ES-I3 (cell line): ENCODE measurements around the gene HOXB3.

Experiments used
- H3K36me3 ChIP-seq: 2 replicates; pipeline ENCODE4 v1.6.1; 2013; ENCODE audit warnings: mild to moderate bottlenecking, low read length, control low read depth, moderate library complexity; ENCODE audit not compliant: insufficient read depth
- H3K4me1 ChIP-seq: 2 replicates; pipeline ENCODE4 v1.6.1; 2013; ENCODE audit warnings: mild to moderate bottlenecking, control low read depth, low read length; ENCODE audit not compliant: insufficient read depth
- H3K9ac ChIP-seq: 2 replicates; pipeline ENCODE4 v1.6.1; 2013; ENCODE audit warnings: low read depth, mild to moderate bottlenecking, low read length, moderate library complexity
- H3K9me3 ChIP-seq: 2 replicates; pipeline ENCODE4 v1.6.1; 2013; ENCODE audit warnings: mild to moderate bottlenecking, low read length, moderate library complexity; ENCODE audit not compliant: control insufficient read depth, insufficient read depth

HOXB3 gene

DNA sequence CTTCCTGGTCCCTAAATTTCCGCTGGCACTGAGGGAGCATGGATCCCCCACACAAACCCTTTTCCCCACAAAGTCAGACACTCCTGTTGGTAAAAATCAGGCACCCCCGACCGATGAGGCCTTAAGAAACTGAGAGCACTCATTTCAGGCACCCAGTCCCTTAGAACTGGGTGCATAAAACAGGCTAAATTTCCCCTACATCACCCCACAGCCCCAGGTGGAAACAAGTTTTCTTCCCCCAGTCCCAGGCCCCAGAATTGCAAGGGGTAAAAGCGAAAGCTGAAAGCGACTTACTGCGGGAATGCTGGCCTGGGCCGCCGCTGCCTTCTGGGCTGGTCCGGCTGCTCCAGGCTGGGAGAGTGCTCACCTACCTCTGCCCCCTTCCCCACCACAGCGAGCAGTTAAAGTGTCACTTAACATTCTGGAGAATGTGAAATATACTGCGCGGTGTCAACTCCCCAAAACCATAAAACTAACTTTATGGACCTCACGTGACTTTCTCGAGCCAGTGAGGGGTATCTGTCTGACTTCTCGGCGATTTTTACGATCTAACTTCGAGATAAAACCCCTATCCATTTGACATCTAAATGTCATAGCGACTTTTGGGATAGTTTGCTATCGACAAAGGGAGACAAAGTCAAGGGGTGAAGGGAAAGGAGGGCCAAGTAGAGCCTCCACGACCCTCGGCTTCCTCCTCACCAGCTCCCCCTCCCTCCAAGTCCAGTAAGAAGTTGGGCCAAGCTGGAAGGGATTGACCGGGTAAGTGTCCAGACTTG is at the start of gene HOXB3:
Gene HOXB3, minus strand, starts transcription at position 411 of the 776 bp plus-strand sequence. CDS start 37,767 bp downstream, outside the sequence.
- Histone ChIP-seq H3K4me1 (peaks cover 18% of the 10 kb centered on the region), H3K9me3 (no peaks in the 10 kb centered on the region), H3K36me3 (no peaks in the 10 kb centered on the region), H3K9ac (no peak within 1 kb of the TSS)

DNA sequence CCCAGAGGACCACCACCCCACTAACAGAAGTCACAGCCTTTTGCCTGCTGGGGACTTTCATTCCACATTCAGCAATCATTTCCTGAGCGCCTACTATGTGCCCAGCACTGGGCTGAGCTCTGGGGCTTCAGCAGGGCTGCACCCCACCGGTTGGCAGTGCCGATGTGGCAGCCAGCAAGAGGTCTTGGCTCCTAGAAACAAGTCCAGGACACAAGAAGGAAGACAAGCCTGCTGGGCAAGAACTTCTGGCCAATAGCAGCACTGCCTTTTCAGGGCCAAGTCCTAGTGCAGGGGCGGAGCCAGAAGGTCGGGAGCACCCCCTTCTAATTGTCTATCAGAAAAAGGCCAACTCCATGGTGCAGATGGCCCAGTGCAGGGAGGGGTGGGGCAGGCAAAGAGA is 49.1 kb upstream of the HOXB3 start:
- no peaks in the 10 kb centered on the region for H3K36me3 ChIP-seq
- no peaks in the 10 kb centered on the region for H3K4me1 ChIP-seq
- no peak overlapping the region for H3K9ac ChIP-seq
- no peaks in the 10 kb centered on the region for H3K9me3 ChIP-seq

DNA sequence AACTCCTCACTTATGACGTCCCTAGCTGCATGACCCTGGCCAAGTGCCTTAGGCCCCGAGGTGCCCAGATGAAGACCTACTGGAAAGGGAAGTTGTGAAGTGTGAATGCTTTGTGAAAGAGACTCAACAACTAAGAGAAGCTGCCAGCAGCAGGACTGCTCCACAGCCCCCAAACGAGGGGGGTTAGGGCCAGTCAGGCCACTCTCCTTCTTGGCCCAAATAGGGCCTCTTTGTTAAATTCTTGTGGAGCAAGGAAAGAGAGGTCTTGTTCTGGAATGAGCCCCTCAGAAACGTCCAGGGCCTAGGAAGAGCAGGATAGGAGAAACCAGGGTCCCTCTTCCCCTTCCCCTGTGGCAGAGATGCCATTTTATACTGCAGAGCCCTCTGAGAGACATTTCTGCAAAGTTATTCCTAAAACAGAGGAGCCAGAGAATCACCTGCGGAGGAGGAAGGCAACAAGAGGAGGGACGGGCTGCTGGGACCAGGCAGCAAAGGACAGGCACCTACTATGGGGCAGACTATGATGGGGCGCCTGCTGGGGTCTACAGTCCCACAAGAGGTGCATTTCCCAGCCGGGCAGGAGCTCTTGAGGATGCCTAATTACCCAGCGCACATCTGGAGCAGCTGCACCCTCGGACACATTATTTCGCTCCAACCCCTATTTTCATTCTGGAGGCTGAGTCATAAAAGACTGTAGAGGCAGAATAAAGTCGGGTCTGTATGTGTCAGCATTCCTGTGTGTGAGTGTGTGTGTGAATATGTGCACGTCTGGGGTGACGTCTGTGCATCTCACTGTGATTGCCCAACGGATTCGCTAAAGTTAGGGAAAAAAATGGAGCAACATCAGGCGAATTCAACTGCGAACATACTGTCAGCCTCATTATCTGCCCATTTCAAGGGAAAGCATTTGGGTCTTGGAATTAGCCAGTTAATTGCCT is 47.6 kb upstream of the HOXB3 start:
- H3K4me1 ChIP-seq: 0 out of 2 replicates have a peak, but pooled peaks cover under 1% of the 10 kb centered on the region
- no peaks in the 10 kb centered on the region for H3K9me3 ChIP-seq
- no peaks in the 10 kb centered on the region for H3K36me3 ChIP-seq
- no peak overlapping the region for H3K9ac ChIP-seq

DNA sequence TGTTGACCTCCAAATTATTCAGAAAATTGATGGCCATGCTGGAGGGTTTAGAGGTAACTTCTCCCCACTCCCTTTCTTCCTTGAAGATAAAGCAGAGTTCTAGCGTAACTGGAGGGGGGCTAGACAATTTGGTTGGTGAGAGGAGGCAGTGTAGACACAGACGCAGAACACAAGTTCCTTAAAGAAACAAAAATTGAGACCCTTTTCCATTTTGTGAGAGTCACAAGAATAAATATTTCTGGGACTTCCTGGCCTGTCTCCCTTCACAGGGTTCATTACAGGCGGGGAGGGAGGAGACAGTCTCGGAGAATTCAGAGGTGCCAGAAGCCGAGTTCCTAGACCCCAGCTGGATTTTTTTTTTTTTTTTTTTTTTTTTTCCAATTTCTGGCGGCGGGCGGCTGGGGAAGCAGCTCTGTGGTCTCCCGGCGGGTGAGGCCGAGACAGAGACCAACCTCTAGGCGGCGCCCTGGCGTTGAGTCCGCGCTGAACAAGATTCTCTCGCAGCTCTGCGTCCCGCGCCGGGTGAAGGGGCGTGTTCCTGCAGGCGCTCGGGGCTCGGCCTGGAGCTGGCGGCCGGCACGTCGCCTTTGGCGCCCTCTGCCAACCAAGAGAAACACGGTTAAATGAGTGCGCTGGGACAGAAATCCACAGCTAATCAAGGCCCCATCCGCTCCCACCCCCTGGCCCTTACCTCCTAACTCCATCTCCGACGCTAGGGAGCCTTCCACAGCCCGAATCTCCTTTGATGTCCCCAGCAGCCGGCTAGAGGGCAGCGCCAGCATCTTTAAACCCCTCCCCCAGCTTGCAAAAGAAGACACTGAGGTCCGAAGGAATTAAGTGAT is 46.4 kb upstream of the HOXB3 start:
- Histone ChIP-seq H3K4me1 (0 out of 2 replicates have a peak, but pooled peaks cover 6% of the 10 kb centered on the region), H3K36me3 (no peaks in the 10 kb centered on the region), H3K9ac (no peak overlapping the region), H3K9me3 (no peaks in the 10 kb centered on the region)

DNA sequence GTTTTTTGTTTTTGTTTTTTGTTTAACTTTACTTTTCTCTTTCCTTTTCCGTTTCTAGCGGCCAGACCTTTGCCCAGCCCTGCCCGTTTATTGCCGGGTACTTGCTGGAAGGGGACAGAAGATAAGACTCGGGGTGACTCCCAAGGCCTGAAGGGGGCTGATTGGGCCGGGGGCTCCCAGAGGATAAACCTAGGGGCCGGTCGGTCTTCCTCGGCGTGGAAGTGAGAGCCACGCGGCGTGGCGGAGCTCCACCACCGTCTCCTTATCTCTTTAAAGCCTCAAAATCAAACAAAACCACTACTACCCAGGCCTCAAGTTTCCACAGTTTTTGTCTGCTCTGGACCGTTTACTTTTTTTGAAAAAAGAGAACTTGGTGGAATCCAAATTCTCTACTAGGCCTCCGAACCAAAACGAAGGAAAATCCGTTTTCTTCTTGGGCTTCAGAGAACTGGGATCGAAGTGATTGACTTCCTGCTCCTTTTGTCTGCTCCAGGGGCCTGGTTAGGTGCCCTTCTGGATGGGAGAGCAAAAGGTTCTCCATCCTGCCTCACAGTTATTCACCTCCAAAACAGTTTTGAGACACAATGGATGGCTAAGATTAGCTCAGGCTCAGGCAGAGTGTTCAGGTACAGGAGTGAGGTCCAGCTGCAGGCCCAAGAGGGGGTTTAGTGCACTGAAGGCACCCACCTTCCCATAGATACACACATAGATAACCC is 44.6 kb upstream of the HOXB3 start:
- Histone ChIP-seq H3K9me3 (no peaks in the 10 kb centered on the region), H3K9ac (no peak overlapping the region), H3K36me3 (no peaks in the 10 kb centered on the region), H3K4me1 (0 out of 2 replicates have a peak, but pooled peaks cover 6% of the 10 kb centered on the region)

DNA sequence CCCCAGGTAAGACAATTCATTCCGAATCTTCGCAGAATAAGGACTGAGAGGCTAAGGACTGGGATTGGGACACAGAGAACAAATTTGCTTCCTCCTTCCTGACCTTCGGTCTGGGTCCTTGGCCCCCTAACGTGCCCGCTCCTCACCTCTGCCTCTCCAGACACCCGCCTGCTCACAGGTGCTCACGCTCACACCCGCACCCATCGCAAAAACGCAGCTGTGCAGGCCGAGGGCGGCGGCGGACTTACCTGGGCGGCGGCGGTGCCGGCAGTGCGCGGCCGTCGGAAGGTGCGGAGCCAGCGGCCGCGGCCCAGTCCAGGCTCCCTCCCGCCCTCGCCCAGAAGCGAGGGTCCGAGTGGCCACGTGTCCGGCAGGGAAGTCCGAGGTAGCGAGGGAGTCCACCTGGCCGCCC is 43.2 kb upstream of the HOXB3 start:
- Histone ChIP-seq H3K36me3 (no peaks in the 10 kb centered on the region), H3K9ac (peak overlapping the region; percentile 24; the same call in 1 of the 2 replicates), H3K4me1 (0 out of 2 replicates have a peak, but pooled peaks cover 6% of the 10 kb centered on the region), H3K9me3 (no peaks in the 10 kb centered on the region)

DNA sequence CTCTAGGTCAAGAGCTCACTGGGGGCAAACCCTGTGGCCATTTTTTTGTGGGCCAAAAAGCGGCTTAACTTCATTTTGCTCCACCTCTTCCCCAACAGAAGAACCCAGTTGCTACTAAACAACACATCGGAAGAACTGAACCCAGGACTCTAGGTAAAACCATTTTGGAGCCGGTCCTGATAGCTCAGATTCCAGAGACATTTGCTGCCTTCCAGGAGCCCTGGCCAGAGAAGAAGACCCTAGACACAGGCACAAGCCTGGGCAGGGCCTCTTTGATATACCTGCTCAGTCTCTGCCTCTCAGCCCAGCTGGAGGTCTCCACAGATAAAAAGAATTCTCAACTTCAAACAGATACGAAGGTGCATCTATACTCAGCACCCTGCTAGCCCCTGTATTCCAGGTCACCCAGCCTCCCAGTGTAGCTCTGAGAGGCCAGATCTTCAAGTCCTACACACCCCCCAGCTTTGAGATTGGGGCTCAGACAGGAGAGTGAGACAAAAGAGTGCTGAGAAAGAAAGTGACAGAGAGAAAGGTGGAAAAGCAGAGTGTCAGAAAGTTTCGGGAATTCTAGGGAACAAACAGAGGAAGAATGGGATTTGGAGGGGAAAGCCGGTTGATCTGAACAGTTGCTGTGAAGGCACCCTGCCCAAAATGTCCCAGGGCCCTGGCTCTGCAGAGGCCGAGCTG is 42.7 kb upstream of the HOXB3 start:
- no peak overlapping the region for H3K9ac ChIP-seq
- H3K4me1 ChIP-seq: 0 out of 2 replicates have a peak, but pooled peaks cover 6% of the 10 kb centered on the region
- no peaks in the 10 kb centered on the region for H3K9me3 ChIP-seq
- no peaks in the 10 kb centered on the region for H3K36me3 ChIP-seq

DNA sequence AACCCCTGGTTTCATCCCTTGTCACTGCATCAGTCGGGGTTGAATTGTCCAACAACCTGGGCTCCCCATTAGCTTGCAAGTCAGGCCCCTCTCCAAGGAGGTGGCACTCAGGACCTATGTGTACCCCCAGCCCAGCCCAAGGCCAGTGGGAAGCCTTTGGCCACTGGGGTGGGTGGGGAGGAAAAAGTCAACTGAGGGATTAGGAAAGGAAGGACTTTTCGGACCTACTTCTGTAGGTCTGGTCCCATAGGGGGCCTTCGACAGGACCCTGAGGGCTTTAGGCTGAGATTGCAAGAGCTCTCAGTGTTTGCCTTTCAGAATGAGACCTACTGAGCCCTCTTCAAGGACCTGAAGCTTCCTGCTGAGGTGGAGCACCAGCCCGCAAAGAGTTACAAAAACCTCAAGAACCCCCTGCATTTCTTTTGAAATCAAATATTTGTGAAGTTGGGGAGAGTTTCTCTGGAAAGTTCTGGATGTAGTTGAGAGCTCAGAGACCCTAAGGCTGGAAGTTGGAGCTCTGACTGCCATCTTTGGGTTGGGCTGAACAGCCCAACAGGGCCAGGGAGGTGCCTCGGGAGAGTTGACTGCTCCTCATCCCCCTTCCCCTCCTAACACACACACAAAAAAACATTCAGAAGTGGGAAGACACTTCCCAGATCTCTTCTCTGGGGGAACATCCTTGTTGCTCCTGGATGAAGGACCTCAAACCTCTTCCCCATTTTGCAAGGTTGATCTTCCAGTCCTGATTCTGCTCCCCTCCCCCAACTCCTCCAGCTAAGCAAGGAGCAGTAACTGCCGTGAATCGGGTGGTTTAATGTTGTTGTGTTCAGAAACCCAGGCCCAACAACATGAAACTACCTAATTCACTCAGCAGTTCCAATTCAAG is 41.9 kb upstream of the HOXB3 start:
- Histone ChIP-seq H3K9ac (no peak overlapping the region), H3K36me3 (no peaks in the 10 kb centered on the region), H3K4me1 (peaks cover 7% of the 10 kb centered on the region; the same call in 1 of the 2 replicates), H3K9me3 (no peaks in the 10 kb centered on the region)

DNA sequence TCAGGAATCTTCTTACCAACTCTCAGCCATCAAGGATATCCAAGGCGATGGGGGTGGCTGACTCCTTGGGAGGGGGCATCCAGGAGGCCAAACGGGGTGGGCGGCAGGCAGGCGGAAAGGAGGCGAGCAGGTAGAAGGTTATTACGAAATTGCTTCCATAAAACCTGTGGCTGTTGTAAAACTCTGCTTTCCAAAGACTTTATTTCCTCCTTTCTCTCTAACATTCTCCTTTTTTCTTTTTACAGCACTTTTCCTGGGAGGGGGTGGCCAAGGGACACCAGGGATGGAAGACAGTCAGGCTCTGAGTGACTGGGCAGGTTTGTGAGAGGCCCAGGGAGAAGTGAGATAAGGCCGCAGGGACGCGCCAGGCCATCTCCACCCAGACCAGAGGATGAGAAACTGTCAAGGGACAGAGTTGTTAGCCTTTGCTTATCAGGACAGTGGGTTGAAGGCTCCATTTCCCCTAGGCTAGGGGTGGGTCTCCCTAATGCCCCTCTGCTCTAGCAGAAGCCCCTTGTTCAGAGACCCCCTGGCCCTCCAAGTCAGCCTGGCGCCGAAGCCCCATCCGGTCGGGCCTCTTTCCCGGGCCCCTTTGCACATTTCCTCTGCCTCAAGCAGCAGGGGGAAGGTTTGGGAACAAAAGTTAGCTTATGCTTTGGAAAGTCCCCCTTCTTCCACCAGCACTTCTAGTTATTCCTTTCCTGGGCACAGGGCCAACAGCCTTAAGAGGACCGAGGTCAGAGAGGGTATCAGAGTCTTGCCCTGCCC is 41.1 kb upstream of the HOXB3 start:
- H3K4me1 ChIP-seq: peaks cover 10% of the 10 kb centered on the region; the same call in 1 of the 2 replicates
- no peak overlapping the region for H3K9ac ChIP-seq
- no peaks in the 10 kb centered on the region for H3K36me3 ChIP-seq
- H3K9me3 ChIP-seq: no peaks in the 10 kb centered on the region

DNA sequence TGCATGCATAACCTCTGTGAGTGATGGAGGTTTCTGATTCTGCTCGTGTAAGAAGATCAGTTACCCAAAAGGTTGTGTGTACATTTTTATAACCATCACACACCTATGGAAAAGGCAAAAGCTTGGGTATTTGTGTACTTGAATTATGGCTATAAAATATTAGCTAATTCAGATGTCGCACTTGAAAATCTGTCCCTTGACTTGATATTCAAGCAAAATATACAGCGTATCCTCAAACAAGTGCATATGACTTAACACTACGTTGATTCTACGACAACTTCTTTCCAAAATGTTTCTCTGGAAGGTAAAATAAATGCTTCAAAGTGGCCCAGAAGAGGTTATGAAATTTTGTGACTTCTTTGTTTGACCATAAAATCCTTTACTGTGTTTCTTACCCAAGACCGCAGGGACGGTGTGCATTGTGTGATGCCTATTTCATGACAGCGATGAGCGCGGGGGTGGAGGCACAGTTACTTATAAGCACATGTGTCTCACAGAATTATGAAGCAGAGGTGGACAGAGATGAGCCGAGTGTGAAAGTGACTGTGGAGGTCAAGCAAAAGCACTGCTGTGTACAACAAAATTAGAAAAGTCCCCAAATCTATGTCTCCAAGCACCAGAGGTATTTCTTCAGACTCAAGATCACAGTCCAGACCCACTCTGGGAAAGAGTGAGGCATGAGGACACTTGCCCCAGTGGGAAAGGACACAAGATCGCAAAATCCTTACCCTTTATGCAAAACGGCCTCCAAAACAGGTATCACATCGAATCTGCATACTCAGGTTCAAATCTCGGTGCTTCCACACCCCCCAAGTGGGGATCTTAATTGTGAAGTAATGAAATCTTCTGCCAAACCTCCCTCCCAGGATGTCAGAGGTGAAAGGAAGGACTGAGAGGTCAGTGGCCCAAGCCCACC is 40.2 kb upstream of the HOXB3 start:
- no peaks in the 10 kb centered on the region for H3K36me3 ChIP-seq
- H3K4me1 ChIP-seq: peaks cover 10% of the 10 kb centered on the region; the same call in 1 of the 2 replicates
- H3K9ac ChIP-seq: no peak overlapping the region
- H3K9me3 ChIP-seq: no peaks in the 10 kb centered on the region

DNA sequence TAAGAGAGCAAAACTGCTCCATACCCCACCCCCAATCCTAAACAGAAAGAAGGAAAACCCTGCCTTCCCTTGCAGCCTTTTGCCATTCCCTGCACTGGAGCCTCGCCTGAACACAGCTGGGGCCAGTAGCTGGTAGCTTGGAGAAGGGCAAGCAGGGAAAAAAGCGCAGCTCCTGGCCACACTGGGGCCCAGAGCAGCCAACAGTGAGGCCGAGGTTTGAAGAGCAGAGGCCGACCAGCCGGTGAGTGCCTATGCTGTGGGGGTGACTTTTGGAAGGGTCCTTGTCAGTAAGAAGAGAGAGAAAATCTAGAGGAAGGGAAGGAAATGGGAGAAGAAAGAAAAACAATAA is 39.3 kb upstream of the HOXB3 start:
- H3K9me3 ChIP-seq: no peaks in the 10 kb centered on the region
- peaks cover 10% of the 10 kb centered on the region; the same call in 1 of the 2 replicates for H3K4me1 ChIP-seq
- H3K9ac ChIP-seq: no peak overlapping the region
- H3K36me3 ChIP-seq: no peaks in the 10 kb centered on the region
